HepG2 (cell line): ENCODE data around the gene RINL. TPM values are rescaled to one million over a fixed set of nuclear protein-coding genes. Genes with fewer than 3 reads are reported as not detected.

Experiments used
- CBFB ChIP-seq: sonication (generic); formaldehyde crosslinking; IDR thresholded peaks from 2 replicates; pipeline ENCODE4 v1.4.0; 2020; ENCODE audit warnings: missing genetic modification reagents
- CREB3 ChIP-seq: sonication (generic); formaldehyde crosslinking; IDR thresholded peaks from 2 replicates; pipeline ENCODE4 v1.5.0; 2020; ENCODE audit warnings: missing genetic modification reagents
- ESRRA ChIP-seq: sonication (generic); formaldehyde crosslinking; IDR thresholded peaks from 2 replicates; pipeline ENCODE4 v1.5.1; 2020; ENCODE audit warnings: mild to moderate bottlenecking, low read depth, missing genetic modification reagents
- FOXA1 ChIP-seq, 2 experiments: fragments of 450-650 bp in 1 of 2; sonication (generic) in 1 of 2; formaldehyde crosslinking in 1 of 2; IDR thresholded peaks; 2 replicates each; pipeline versions ENCODE4 v1.4.0 to v1.6.1; 2016 to 2020; ENCODE audit warnings: missing genetic modification reagents in 1 of 2
- FOXJ3 ChIP-seq: sonication (generic); formaldehyde crosslinking; IDR thresholded peaks from 2 replicates; pipeline ENCODE4 v1.4.0; 2020; ENCODE audit warnings: missing genetic modification reagents, mild to moderate bottlenecking, borderline replicate concordance
- KDM6A ChIP-seq: IDR thresholded peaks from 2 replicates; pipeline ENCODE4 v1.6.1; 2016; ENCODE audit warnings: low read depth
- LBX2 ChIP-seq: sonication (generic); formaldehyde crosslinking; IDR thresholded peaks from 2 replicates; pipeline ENCODE4 v1.5.0; 2020; ENCODE audit warnings: missing genetic modification reagents, mild to moderate bottlenecking, borderline replicate concordance
- NFKBIZ ChIP-seq: IDR thresholded peaks from 2 replicates; pipeline ENCODE4 v1.6.1; 2018; ENCODE audit warnings: missing genetic modification reagents, missing compliant biosample characterization
- PITX1 ChIP-seq: sonication (generic); formaldehyde crosslinking; IDR thresholded peaks from 2 replicates; pipeline ENCODE4 v1.5.1; 2020; ENCODE audit warnings: mild to moderate bottlenecking, missing genetic modification reagents
- POGZ ChIP-seq: sonication (generic); formaldehyde crosslinking; IDR thresholded peaks from 2 replicates; pipeline ENCODE4 v1.4.0; 2020; ENCODE audit warnings: mild to moderate bottlenecking, missing genetic modification reagents
- POLR2AphosphoS5 ChIP-seq: IDR thresholded peaks from 2 replicates; pipeline ENCODE4 v1.6.1; 2012; ENCODE audit warnings: low read depth, low read length
- RAD21 ChIP-seq: fragments of 450-650 bp; formaldehyde crosslinking; IDR thresholded peaks from 2 replicates; pipeline ENCODE4 v1.5.0; 2020; ENCODE audit warnings: mild to moderate bottlenecking
- REPIN1 ChIP-seq: sonication (generic); formaldehyde crosslinking; IDR thresholded peaks from 2 replicates; pipeline ENCODE4 v1.8.0; 2022; ENCODE audit warnings: missing genetic modification reagents, low read depth, mild to moderate bottlenecking, borderline replicate concordance
- STAG1 ChIP-seq: sonication (generic); formaldehyde crosslinking; IDR thresholded peaks from 2 replicates; pipeline ENCODE4 v1.4.0; 2020; ENCODE audit warnings: missing genetic modification reagents
- THRA ChIP-seq: sonication (generic); formaldehyde crosslinking; IDR thresholded peaks from 2 replicates; pipeline ENCODE4 v1.4.0; 2020; ENCODE audit warnings: missing genetic modification reagents, borderline replicate concordance
- TOPORS ChIP-seq: sonication (generic); formaldehyde crosslinking; IDR thresholded peaks from 2 replicates; pipeline ENCODE4 v1.8.0; 2023; ENCODE audit warnings: mild to moderate bottlenecking, missing genetic modification reagents
- ZFAT ChIP-seq: sonication (generic); formaldehyde crosslinking; conservative IDR thresholded peaks from 2 replicates; pipeline ENCODE4 v1.8.1; 2023; ENCODE audit warnings: missing genetic modification reagents, inconsistent platforms
- ZFP37 ChIP-seq: sonication (generic); formaldehyde crosslinking; IDR thresholded peaks from 2 replicates; pipeline ENCODE4 v1.4.0; 2020; ENCODE audit warnings: missing genetic modification reagents, borderline replicate concordance
- ZFP90 ChIP-seq: sonication (generic); formaldehyde crosslinking; IDR thresholded peaks from 2 replicates; pipeline ENCODE4 v1.8.0; 2022; ENCODE audit warnings: missing genetic modification reagents, mild to moderate bottlenecking, inconsistent platforms, borderline replicate concordance
- ZNF263 ChIP-seq: sonication (generic); formaldehyde crosslinking; IDR thresholded peaks from 2 replicates; pipeline ENCODE4 v1.4.0; 2020; ENCODE audit warnings: missing genetic modification reagents
- ZNF264 ChIP-seq: sonication (generic); formaldehyde crosslinking; IDR thresholded peaks from 2 replicates; pipeline ENCODE4 v1.4.0; 2020; ENCODE audit warnings: missing genetic modification reagents
- ZNF510 ChIP-seq: sonication (generic); formaldehyde crosslinking; IDR thresholded peaks from 2 replicates; pipeline ENCODE4 v1.4.0; 2020; ENCODE audit warnings: low read depth, mild to moderate bottlenecking, missing genetic modification reagents
- ZNF556 ChIP-seq: sonication (generic); formaldehyde crosslinking; IDR thresholded peaks from 2 replicates; pipeline ENCODE4 v1.4.0; 2020; ENCODE audit warnings: mild to moderate bottlenecking, missing genetic modification reagents, borderline replicate concordance
- ZNF598 ChIP-seq: sonication (generic); formaldehyde crosslinking; IDR thresholded peaks from 2 replicates; pipeline ENCODE4 v1.5.1; 2020; ENCODE audit warnings: mild to moderate bottlenecking, missing genetic modification reagents, borderline replicate concordance
- ZSCAN22 ChIP-seq: sonication (generic); formaldehyde crosslinking; IDR thresholded peaks from 2 replicates; pipeline ENCODE4 v1.4.0; 2020; ENCODE audit warnings: mild to moderate bottlenecking, missing genetic modification reagents
- ZSCAN29 ChIP-seq: sonication (generic); formaldehyde crosslinking; conservative IDR thresholded peaks from 2 replicates; pipeline ENCODE4 v1.4.0; 2020; ENCODE audit warnings: mild to moderate bottlenecking, missing genetic modification reagents
- ZSCAN9 ChIP-seq: IDR thresholded peaks from 2 replicates; pipeline ENCODE4 v1.6.1; 2016; ENCODE audit warnings: borderline replicate concordance
- polyA plus RNA-seq, 8 experiments: library from polyadenylated mRNA; depleted of rRNA in 3 of 8; stranded (reverse) in 7 of 8; unstranded in 1 of 8; fragments of >200 nt; fragmentation: Illumina TruSeq in 4 of 8; extraction: Trizol in 4 of 8; gene quantifications; 2 replicates each; pipeline versions ENCODE4 v1.2.1 to v1.2.3, GENCODE V29; 2011 to 2016; ENCODE audit warnings: low read depth in 4 of 8, missing spikeins in 1 of 8, mixed read lengths in 1 of 8; ENCODE audit not compliant: insufficient read depth in 1 of 8
- total RNA-seq, 5 experiments: library from RNA; depleted of rRNA; stranded (reverse); fragments of >200 nt; fragmentation: Illumina TruSeq; extraction: Trizol; gene quantifications; 2 replicates each; pipeline ENCODE4 v1.2.3, GENCODE V29; 2016; ENCODE audit warnings: low read depth in 1 of 5
- TF ChIP-seq, protein P1 (sequence below): sonication (generic); formaldehyde crosslinking; IDR thresholded peaks from 2 replicates; pipeline ENCODE4 v1.5.0; 2020; ENCODE audit warnings: mild to moderate bottlenecking, missing genetic modification reagents, moderate library complexity

RINL gene
- total and polyA plus RNA-seq, 2 of the 13 experiments (the other 11 are each of a cell fraction or from before 2014, with no cell fraction given) = 11.4 to 18.0 TPM

- TF ChIP-seq THRA (no peak; the same call in 1 of the 2 replicates), POLR2AphosphoS5 (no peak), CREB3 (CRISPR knock-in tag) (no peak), ZNF598 (no peak), ZFP90 (no peak), ZSCAN9 (CRISPR knock-in tag) (no peak), ZNF264 (CRISPR knock-in tag) (no peak), NFKBIZ (CRISPR knock-in tag) (no peak), TOPORS (CRISPR knock-in tag) (no peak), REPIN1 (0 out of 2 replicates have a peak, but pooled peaks have one; percentile 39), ESRRA (CRISPR knock-in tag) (no peak), ZNF510 (CRISPR knock-in tag) (no peak), POGZ (CRISPR knock-in tag) (no peak), ZSCAN29 (CRISPR knock-in tag) (no peak), KDM6A (CRISPR knock-in tag) (no peak), ZNF556 (CRISPR knock-in tag) (no peak), FOXA1 (IDR thresholded peaks at IDR 0.05) (no peak), FOXA1 (CRISPR knock-in tag; IDR thresholded peaks at IDR 0.05) (peak; percentile 65), RAD21 (peak; percentile 35; the same call in 1 of the 2 replicates), FOXJ3 (no peak), PITX1 (peak; percentile 60; the same call in 1 of the 2 replicates), CBFB (CRISPR knock-in tag) (no peak), ZFAT (CRISPR knock-in tag) (no peak), ZNF263 (CRISPR knock-in tag) (peak; percentile 98), ZSCAN22 (no peak), LBX2 (CRISPR knock-in tag) (no peak), ZFP37 (CRISPR knock-in tag) (no peak), STAG1 (CRISPR knock-in tag) (peak; percentile 72)
- TF ChIP-seq, protein P1, sequence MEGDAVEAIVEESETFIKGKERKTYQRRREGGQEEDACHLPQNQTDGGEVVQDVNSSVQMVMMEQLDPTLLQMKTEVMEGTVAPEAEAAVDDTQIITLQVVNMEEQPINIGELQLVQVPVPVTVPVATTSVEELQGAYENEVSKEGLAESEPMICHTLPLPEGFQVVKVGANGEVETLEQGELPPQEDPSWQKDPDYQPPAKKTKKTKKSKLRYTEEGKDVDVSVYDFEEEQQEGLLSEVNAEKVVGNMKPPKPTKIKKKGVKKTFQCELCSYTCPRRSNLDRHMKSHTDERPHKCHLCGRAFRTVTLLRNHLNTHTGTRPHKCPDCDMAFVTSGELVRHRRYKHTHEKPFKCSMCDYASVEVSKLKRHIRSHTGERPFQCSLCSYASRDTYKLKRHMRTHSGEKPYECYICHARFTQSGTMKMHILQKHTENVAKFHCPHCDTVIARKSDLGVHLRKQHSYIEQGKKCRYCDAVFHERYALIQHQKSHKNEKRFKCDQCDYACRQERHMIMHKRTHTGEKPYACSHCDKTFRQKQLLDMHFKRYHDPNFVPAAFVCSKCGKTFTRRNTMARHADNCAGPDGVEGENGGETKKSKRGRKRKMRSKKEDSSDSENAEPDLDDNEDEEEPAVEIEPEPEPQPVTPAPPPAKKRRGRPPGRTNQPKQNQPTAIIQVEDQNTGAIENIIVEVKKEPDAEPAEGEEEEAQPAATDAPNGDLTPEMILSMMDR (CRISPR knock-in tag) = peak; percentile 78
Measured at GRCh38 chr19:38917921-38918491, 39.9 kb upstream of the RINL start (continued).
